Mammary epithelial cell (primary cell): Measurements from ENCODE around the gene NONO.

Experiments
- EZH2 ChIP-seq: IDR thresholded peaks from 2 replicates; pipeline ENCODE4 v1.6.1; 2012; ENCODE audit warnings: low read length, inconsistent platforms, borderline replicate concordance
- TF ChIP-seq, protein P1 (sequence below), 2 donors: IDR thresholded peaks in 1 of 2; conservative IDR thresholded peaks in 1 of 2; 2 replicates each; pipeline ENCODE4 v1.5.1; 2011 to 2012; ENCODE audit warnings: inconsistent platforms in 2 of 2, low read length in 2 of 2, mild to moderate bottlenecking in 2 of 2, control low read depth in 1 of 2, low read depth in 1 of 2; ENCODE audit not compliant: insufficient read depth in 1 of 2; ENCODE audit errors: extremely low read depth in 1 of 2

GRCh38 chrX:71302461-71303213, 19.2 kb downstream of the NONO start:
- TF ChIP-seq EZH2 = no peak
- TF ChIP-seq, protein P1, sequence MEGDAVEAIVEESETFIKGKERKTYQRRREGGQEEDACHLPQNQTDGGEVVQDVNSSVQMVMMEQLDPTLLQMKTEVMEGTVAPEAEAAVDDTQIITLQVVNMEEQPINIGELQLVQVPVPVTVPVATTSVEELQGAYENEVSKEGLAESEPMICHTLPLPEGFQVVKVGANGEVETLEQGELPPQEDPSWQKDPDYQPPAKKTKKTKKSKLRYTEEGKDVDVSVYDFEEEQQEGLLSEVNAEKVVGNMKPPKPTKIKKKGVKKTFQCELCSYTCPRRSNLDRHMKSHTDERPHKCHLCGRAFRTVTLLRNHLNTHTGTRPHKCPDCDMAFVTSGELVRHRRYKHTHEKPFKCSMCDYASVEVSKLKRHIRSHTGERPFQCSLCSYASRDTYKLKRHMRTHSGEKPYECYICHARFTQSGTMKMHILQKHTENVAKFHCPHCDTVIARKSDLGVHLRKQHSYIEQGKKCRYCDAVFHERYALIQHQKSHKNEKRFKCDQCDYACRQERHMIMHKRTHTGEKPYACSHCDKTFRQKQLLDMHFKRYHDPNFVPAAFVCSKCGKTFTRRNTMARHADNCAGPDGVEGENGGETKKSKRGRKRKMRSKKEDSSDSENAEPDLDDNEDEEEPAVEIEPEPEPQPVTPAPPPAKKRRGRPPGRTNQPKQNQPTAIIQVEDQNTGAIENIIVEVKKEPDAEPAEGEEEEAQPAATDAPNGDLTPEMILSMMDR (conservative IDR thresholded peaks at IDR 0.05 in 1 of 2, IDR thresholded peaks at IDR 0.05 in 1 of 2; ENCODE audit: extremely low read depth in 1 of 2, insufficient read depth in 1 of 2, low read depth in 1 of 2, low read length in 2 of 2) = no peak
